Thyroid gland (tissue), 4 donors: ENCODE measurements around the gene MPST.

Source experiments
- CTCF ChIP-seq, 6 experiments: fragments of 200-600 bp in 3 of 6; fragments of 450-650 bp in 3 of 6; sonication (generic) in 3 of 6; IDR thresholded peaks; one replicate each; pipeline ENCODE4 v1.5.1; 2016 to 2019; ENCODE audit warnings: antibody characterized with exemption in 6 of 6, mild to moderate bottlenecking in 2 of 6, inconsistent platforms in 1 of 6, moderate library complexity in 1 of 6
- POLR2A ChIP-seq, 2 donors: fragments of 450-650 bp; IDR thresholded peaks; one replicate each; pipeline ENCODE4 v1.6.1; 2017; ENCODE audit warnings: antibody characterized with exemption in 2 of 2, mild to moderate bottlenecking in 2 of 2, moderate library complexity in 1 of 2

GRCh38 chr22:37052386-37053309 lies 33.1 kb downstream of the MPST start:
- TF ChIP-seq CTCF (IDR thresholded peaks at IDR 0.05) = no peak
- no peak for TF ChIP-seq POLR2A (IDR thresholded peaks at IDR 0.05)
